AG10803 (cell line): ENCODE results near the gene HIGD1B.
"Not testable (repeated sequence)": the region's sequence is repeated elsewhere in the genome, so short reads cannot be mapped to it uniquely, and the experiment has no call there.

ENCODE experiments used
- DNase-seq: peaks from one replicate; pipeline ENCODE4 v3.0.0; 2010; ENCODE audit warnings: low read depth
- H3K4me3 ChIP-seq: 2 replicates; pipeline ENCODE4 v1.5.1; 2011; ENCODE audit warnings: mild to moderate bottlenecking, low read length, control low read depth
- TF ChIP-seq, protein P1 (sequence below): conservative IDR thresholded peaks from 2 replicates; pipeline ENCODE4 v1.5.1; 2011; ENCODE audit warnings: mild to moderate bottlenecking, low read length, control low read depth, inconsistent platforms

The HIGD1B gene

DNA sequence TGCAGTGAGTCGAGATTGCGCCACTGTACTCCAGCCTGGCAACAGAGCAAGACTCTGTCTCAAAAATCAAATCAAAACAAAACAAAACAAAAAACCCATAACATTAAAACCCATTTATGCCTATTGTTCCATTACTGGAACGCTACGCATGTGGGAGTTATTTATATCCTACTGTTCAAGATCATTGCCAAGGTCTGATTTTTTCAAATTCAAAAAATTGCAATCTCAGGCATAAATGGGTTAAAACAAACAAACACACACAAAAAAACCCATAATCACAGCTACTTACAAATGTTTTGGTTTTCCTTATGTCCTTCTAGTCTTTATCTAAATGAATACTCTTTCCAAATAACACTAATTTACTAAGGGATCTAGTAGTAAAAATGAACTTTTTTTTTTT lies 35.4 kb upstream of the HIGD1B start:
- TF ChIP-seq, protein P1, sequence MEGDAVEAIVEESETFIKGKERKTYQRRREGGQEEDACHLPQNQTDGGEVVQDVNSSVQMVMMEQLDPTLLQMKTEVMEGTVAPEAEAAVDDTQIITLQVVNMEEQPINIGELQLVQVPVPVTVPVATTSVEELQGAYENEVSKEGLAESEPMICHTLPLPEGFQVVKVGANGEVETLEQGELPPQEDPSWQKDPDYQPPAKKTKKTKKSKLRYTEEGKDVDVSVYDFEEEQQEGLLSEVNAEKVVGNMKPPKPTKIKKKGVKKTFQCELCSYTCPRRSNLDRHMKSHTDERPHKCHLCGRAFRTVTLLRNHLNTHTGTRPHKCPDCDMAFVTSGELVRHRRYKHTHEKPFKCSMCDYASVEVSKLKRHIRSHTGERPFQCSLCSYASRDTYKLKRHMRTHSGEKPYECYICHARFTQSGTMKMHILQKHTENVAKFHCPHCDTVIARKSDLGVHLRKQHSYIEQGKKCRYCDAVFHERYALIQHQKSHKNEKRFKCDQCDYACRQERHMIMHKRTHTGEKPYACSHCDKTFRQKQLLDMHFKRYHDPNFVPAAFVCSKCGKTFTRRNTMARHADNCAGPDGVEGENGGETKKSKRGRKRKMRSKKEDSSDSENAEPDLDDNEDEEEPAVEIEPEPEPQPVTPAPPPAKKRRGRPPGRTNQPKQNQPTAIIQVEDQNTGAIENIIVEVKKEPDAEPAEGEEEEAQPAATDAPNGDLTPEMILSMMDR = no peak

GRCh38 chr17:44818508-44818907 lies 29.2 kb upstream of the HIGD1B start:
- H3K4me3 ChIP-seq, DNase-seq: not testable (repeated sequence)

More for the DNA sequence above, 35.4 kb upstream of the HIGD1B start:
- no peak overlapping the region for H3K4me3 ChIP-seq
- DNase-seq = no peak

- DNase-seq = peak; percentile 94
- TF ChIP-seq, protein P1 = no peak
- H3K4me3 ChIP-seq = 0 out of 2 replicates have a peak overlapping the region, but pooled peaks have one; percentile 1
These were observed 27.0 kb upstream of the HIGD1B start for GRCh38 chr17:44820631-44821212.

- H3K4me3 ChIP-seq, DNase-seq: not testable (repeated sequence)
These were observed 22.4 kb upstream of the HIGD1B start for GRCh38 chr17:44825236-44825635.

DNA sequence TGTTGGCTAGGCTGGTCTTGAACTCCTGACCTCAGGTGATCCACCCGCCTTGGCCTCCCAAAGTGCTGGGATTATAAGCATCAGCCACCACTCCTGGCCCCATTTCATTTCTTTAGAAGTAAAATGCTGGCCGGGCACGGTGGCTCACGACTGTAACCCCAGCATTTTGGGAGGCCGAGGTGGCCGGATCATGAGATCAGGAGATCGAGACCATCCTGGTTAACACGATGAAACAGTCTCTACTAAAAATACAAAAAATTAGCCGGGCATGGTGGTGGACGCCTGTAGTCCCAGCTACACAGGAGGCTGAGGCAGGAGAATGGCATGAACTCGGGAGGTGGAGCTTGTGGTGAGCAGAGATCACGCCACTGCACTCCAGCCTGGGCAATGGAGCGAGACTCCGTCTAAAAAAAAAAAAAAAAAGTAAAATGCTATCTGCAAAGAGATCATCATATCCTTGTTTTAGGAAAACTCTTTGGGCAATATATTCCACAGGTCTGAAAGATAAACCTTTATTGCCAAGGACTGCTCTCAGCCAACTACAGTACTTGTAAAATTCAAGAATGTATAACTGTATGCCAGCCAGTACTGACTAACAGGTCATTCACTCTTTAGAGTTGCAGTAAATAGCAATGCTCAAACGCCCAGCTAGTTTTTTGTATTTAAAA lies 21.4 kb upstream of the HIGD1B start:
- H3K4me3 ChIP-seq = no peak overlapping the region
- no peak for DNase-seq
- TF ChIP-seq, protein P1 = no peak

DNA sequence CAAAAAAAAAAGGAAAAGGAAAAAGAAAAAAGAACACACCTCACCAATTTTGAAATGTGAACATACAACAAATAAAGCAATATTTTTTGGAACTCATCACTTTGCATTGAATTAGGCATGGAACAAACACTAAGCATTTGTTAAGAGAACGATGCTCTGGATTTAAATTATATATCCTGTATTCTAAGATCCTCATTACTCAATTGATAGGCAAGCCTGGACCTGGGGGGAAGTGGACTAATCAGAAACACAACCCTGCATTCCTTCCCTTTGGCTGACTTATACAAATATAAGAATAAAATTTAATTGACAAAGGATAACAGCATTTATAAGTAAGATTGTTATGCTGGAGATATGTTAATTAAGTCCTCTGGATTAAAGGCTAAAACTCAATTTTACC lies 19.8 kb upstream of the HIGD1B start:
- TF ChIP-seq, protein P1 = no peak
- H3K4me3 ChIP-seq = peak overlapping the region; percentile 83
- DNase-seq = peak; percentile 20

DNA sequence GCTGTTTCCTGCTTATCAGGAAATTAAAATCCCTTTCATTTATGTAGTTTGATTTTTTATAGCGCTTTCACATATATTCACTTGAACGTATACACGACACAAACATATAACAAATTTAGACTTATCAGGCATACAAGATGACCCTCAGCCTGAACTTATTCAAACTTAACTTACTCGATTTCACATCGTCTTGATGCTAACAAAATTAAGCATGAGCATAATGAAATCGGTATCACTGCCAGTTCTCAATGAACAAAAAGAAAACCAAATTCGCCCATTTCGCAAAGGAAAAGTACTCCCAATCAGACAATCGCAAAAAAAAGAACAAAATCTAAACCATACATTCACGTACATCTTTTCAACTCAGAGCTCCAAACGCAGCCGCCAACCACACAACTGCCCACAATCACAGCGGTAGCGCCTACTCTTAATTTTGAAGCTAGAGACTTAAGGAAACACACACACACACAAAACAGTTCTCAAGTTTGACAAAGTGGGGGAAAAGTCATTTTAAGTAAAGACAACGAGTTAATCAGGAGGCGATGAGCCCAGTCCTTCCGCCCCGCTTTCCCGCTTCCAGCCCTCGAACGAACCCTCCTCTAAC lies 18.7 kb upstream of the HIGD1B start:
- H3K4me3 ChIP-seq = peak overlapping the region; percentile 83
- peak; percentile 25 for DNase-seq
- TF ChIP-seq, protein P1 = no peak
